ENCODE measurements around the gene ANKRD55.

- TF ChIP-seq, protein P1, sequence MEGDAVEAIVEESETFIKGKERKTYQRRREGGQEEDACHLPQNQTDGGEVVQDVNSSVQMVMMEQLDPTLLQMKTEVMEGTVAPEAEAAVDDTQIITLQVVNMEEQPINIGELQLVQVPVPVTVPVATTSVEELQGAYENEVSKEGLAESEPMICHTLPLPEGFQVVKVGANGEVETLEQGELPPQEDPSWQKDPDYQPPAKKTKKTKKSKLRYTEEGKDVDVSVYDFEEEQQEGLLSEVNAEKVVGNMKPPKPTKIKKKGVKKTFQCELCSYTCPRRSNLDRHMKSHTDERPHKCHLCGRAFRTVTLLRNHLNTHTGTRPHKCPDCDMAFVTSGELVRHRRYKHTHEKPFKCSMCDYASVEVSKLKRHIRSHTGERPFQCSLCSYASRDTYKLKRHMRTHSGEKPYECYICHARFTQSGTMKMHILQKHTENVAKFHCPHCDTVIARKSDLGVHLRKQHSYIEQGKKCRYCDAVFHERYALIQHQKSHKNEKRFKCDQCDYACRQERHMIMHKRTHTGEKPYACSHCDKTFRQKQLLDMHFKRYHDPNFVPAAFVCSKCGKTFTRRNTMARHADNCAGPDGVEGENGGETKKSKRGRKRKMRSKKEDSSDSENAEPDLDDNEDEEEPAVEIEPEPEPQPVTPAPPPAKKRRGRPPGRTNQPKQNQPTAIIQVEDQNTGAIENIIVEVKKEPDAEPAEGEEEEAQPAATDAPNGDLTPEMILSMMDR (IDR thresholded peaks at IDR 0.05) = no peak
- no peak for TF ChIP-seq POLR2A (IDR thresholded peaks at IDR 0.05)
- peak in 1 of 3 donors; percentile 59 for TF ChIP-seq POLR2AphosphoS5 (IDR thresholded peaks at IDR 0.05)
Observed at GRCh38 chr5:56175488-56175887, 57.6 kb downstream of the ANKRD55 start.

Data from suprapubic skin (tissue), 4 donors.